H9 (cell line): ENCODE results near the gene ZNRF3. TPM values are rescaled to one million over a fixed set of nuclear protein-coding genes. Genes with fewer than 3 reads are reported as not detected.
A peak's percentile ranks its signal among the peaks of the same experiment; 100 is the strongest.

Experiments used
- DNase-seq: peaks from one replicate; pipeline ENCODE4 v3.0.0-alpha.2; 2017
- H2AFZ ChIP-seq: one replicate; pipeline ENCODE4 v1.6.1; 2013; ENCODE audit warnings: mild to moderate bottlenecking, low read length, control low read depth, moderate library complexity
- H2AK5ac ChIP-seq: 2 replicates; pipeline ENCODE4 v1.6.1; 2013; ENCODE audit warnings: low read length, control low read depth, mixed read lengths; ENCODE audit not compliant: insufficient read length
- H2BK120ac ChIP-seq: one replicate; pipeline ENCODE4 v1.6.1; 2013; ENCODE audit warnings: low read depth, mild to moderate bottlenecking, low read length, control low read depth, inconsistent platforms; ENCODE audit not compliant: poor library complexity, severe bottlenecking
- H2BK12ac ChIP-seq: 2 replicates; pipeline ENCODE4 v1.6.1; 2013; ENCODE audit warnings: low read length, control low read depth, mixed read lengths, low read depth; ENCODE audit not compliant: insufficient read length
- H2BK15ac ChIP-seq: 2 replicates; pipeline ENCODE4 v1.6.1; 2013; ENCODE audit warnings: low read depth, low read length, control low read depth
- H2BK20ac ChIP-seq: one replicate; pipeline ENCODE4 v1.6.1; 2013; ENCODE audit warnings: low read depth, mild to moderate bottlenecking, low read length, control low read depth, inconsistent platforms; ENCODE audit not compliant: poor library complexity, severe bottlenecking
- H2BK5ac ChIP-seq: 2 replicates; pipeline ENCODE4 v1.6.1; 2013; ENCODE audit warnings: low read length, control low read depth, mixed read lengths; ENCODE audit not compliant: insufficient read length
- H3K14ac ChIP-seq: 2 replicates; pipeline ENCODE4 v1.6.1; 2013; ENCODE audit warnings: low read length, control low read depth; ENCODE audit not compliant: insufficient read depth
- H3K18ac ChIP-seq: 2 replicates; pipeline ENCODE4 v1.6.1; 2013; ENCODE audit warnings: low read depth, mild to moderate bottlenecking, mixed read lengths, low read length, control low read depth; ENCODE audit not compliant: insufficient read length
- H3K23ac ChIP-seq: 2 replicates; pipeline ENCODE4 v1.6.1; 2013; ENCODE audit warnings: low read length, control low read depth, mixed read lengths, low read depth; ENCODE audit not compliant: insufficient read length
- H3K23me2 ChIP-seq: 2 replicates; pipeline ENCODE4 v1.6.1; 2013; ENCODE audit warnings: low read depth, mild to moderate bottlenecking, mixed read lengths, low read length, control low read depth; ENCODE audit not compliant: insufficient read length, poor library complexity, severe bottlenecking
- H3K27ac ChIP-seq: 2 replicates; pipeline ENCODE4 v1.5.1; 2013; ENCODE audit warnings: low read length, control low read depth, mixed read lengths, low read depth; ENCODE audit not compliant: insufficient read length
- H3K27me3 ChIP-seq: 2 replicates; pipeline ENCODE4 v1.6.1; 2013; ENCODE audit warnings: low read length, control low read depth, inconsistent platforms; ENCODE audit not compliant: insufficient read depth
- H3K4ac ChIP-seq: 2 replicates; pipeline ENCODE4 v1.6.1; 2013; ENCODE audit warnings: low read depth, mild to moderate bottlenecking, control low read depth, inconsistent platforms, low read length, moderate library complexity
- H3K4me1 ChIP-seq: 2 replicates; pipeline ENCODE4 v1.6.1; 2013; ENCODE audit warnings: low read length, control low read depth, inconsistent platforms; ENCODE audit not compliant: insufficient read depth
- H3K4me2 ChIP-seq: 2 replicates; pipeline ENCODE4 v1.6.1; 2013; ENCODE audit warnings: low read length, control low read depth, mixed read lengths; ENCODE audit not compliant: insufficient read length, insufficient read depth
- H3K56ac ChIP-seq: 2 replicates; pipeline ENCODE4 v1.6.1; 2013; ENCODE audit warnings: low read depth, mild to moderate bottlenecking, mixed read lengths, low read length, control low read depth; ENCODE audit not compliant: insufficient read length
- H3K79me1 ChIP-seq: 2 replicates; pipeline ENCODE4 v1.6.1; 2013; ENCODE audit warnings: low read depth, mild to moderate bottlenecking, moderate library complexity, low read length, control low read depth, inconsistent platforms; ENCODE audit not compliant: insufficient read depth, poor library complexity, severe bottlenecking
- H3K79me2 ChIP-seq: 2 replicates; pipeline ENCODE4 v1.6.1; 2013; ENCODE audit warnings: low read length, control low read depth, inconsistent platforms; ENCODE audit not compliant: insufficient read depth
- H3K9ac ChIP-seq: 2 replicates; pipeline ENCODE4 v1.6.1; 2013; ENCODE audit warnings: low read length, control low read depth, mixed read lengths; ENCODE audit not compliant: insufficient read length; ENCODE audit errors: extremely low read depth
- H3K9me3 ChIP-seq: one replicate; pipeline ENCODE4 v1.6.1; 2013; ENCODE audit warnings: low read depth, low read length, inconsistent platforms; ENCODE audit not compliant: control insufficient read depth
- H3T11ph ChIP-seq: one replicate; pipeline ENCODE4 v1.6.1; 2013; ENCODE audit warnings: mild to moderate bottlenecking, low read length, control low read depth, inconsistent platforms
- H4K20me1 ChIP-seq: one replicate; pipeline ENCODE4 v1.6.1; 2013; ENCODE audit not compliant: control insufficient read depth, insufficient read length, insufficient read depth
- H4K5ac ChIP-seq: 2 replicates; pipeline ENCODE4 v1.6.1; 2013; ENCODE audit warnings: low read depth, mild to moderate bottlenecking, mixed read lengths, low read length, control low read depth; ENCODE audit not compliant: insufficient read length
- H4K8ac ChIP-seq: replicated peaks from 2 replicates; pipeline ENCODE4 v1.6.1; 2013; ENCODE audit warnings: low read length, control low read depth, mixed read lengths, low read depth; ENCODE audit not compliant: insufficient read length
- H4K91ac ChIP-seq: 2 replicates; pipeline ENCODE4 v1.6.1; 2013; ENCODE audit warnings: low read depth, mild to moderate bottlenecking, moderate library complexity, mixed read lengths, low read length, control low read depth; ENCODE audit not compliant: insufficient read length
- H3K27ac Mint-ChIP-seq, 3 experiments: 2 replicates in 2 of 3; 3 replicates in 1 of 3; pipeline ENCODE4 v1.8.0; 2020 to 2021; ENCODE audit warnings: mixed read lengths in 3 of 3, mild to moderate bottlenecking in 1 of 3, moderate library complexity in 1 of 3
- H3K27me3 Mint-ChIP-seq: 2 replicates; pipeline ENCODE4 v1.8.0; 2021; ENCODE audit warnings: low read depth, mild to moderate bottlenecking, moderate library complexity, mixed read lengths
- H3K36me3 Mint-ChIP-seq, 3 experiments: 2 replicates in 2 of 3; 3 replicates in 1 of 3; pipeline ENCODE4 v1.8.0; 2020 to 2021; ENCODE audit warnings: low read depth in 3 of 3, mixed read lengths in 3 of 3; ENCODE audit not compliant: insufficient read depth in 1 of 3
- H3K4me1 Mint-ChIP-seq, 2 experiments: 2 replicates each; pipeline ENCODE4 v1.8.0; 2020; ENCODE audit warnings: mixed read lengths in 2 of 2
- H3K4me3 Mint-ChIP-seq, 2 experiments: 2 replicates in 1 of 2; 3 replicates in 1 of 2; pipeline ENCODE4 v1.8.0; 2020 to 2021; ENCODE audit warnings: mild to moderate bottlenecking in 2 of 2, mixed read lengths in 2 of 2, moderate library complexity in 1 of 2
- H3K9me3 Mint-ChIP-seq, 2 experiments: 2 replicates in 1 of 2; 3 replicates in 1 of 2; pipeline ENCODE4 v1.8.0; 2020; ENCODE audit warnings: mild to moderate bottlenecking in 2 of 2, mixed read lengths in 2 of 2, moderate library complexity in 1 of 2
- WGBS: extraction: QIAGEN DNeasy Blood & Tissue Kit; methylation state at CpG from one replicate; pipeline ENCODE4 v1.1.7; 2013; ENCODE audit warnings: missing lambda C conversion rate, low lambda C conversion rate, mixed read lengths; ENCODE audit not compliant: insufficient read length; ENCODE audit errors: extremely low coverage; 5-methylcytosine and 5-hydroxymethylcytosine counted together
- total RNA-seq: library from RNA; stranded (reverse); gene quantifications from 2 replicates; pipeline ENCODE4 v1.2.1, GENCODE V29; 2021
- TF ChIP-seq, protein P1 (sequence below): fragments of 200-600 bp; sonication (generic); conservative IDR thresholded peaks from 3 replicates; pipeline ENCODE4 v1.8.0; 2021; ENCODE audit warnings: antibody characterized with exemption, mild to moderate bottlenecking

ZNRF3 gene
- total RNA-seq, 1 experiment from 2014 or later = 20.6 TPM

DNA sequence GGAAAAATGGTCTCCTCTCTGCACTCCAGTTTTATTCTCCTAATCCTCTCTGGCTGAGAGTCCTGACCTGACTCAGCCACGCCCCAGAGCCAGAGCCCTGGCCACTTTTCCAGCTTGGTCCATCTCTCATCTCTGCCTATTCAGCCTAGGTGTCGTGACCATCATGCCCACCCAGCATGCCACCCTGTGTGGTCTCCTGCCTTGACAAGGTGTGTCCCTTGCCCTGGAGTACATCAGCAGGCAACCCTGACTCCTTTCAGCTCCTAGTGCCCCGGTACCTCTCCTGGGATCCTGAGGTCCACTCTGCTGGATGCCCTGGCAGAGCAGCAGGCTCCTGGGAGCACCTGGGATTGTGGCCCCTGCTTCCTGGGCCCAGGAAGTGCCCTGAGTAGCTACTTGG lies 52.8 kb downstream of the ZNRF3 start:
- Histone ChIP-seq H3K14ac (peak overlapping the region; percentile 59; the same call in 1 of the 2 replicates), H3K4ac (no peak overlapping the region), H4K8ac (no peak overlapping the region), H3K23ac (no peak overlapping the region), H3K27ac (no peak overlapping the region), H2BK15ac (0 out of 2 replicates have a peak overlapping the region, but pooled peaks have one; percentile 7), H2BK20ac (no peak overlapping the region), H3K9ac (no peak overlapping the region), H3K4me1 (peaks cover 5% of the 10 kb centered on the region), H2BK120ac (no peak overlapping the region), H4K20me1 (no peaks in the 10 kb centered on the region), H3K56ac (no peak overlapping the region), H4K91ac (no peak overlapping the region), H3K23me2 (no peaks in the 10 kb centered on the region), H3K27me3 (no peaks in the 10 kb centered on the region), H2AK5ac (no peak overlapping the region), H3K79me1 (peaks cover 13% of the 10 kb centered on the region), H3K4me2 (no peak overlapping the region), H3K18ac (peak overlapping the region; percentile 36), H2BK12ac (no peak overlapping the region), H3T11ph (no peak overlapping the region), H4K5ac (no peak overlapping the region), H3K79me2 (peaks cover 18% of the 10 kb centered on the region; the same call in 1 of the 2 replicates), H3K9me3 (no peaks in the 10 kb centered on the region), H2AFZ (no peak overlapping the region), H2BK5ac (no peak overlapping the region)
- no peaks in the 10 kb centered on the region for H3K9me3 Mint-ChIP-seq
- peaks cover 65 to 72% of the 10 kb centered on the region in 2 experiments for H3K4me1 Mint-ChIP-seq
- H3K4me3 Mint-ChIP-seq = no peak overlapping the region
- DNase-seq = no peak
- TF ChIP-seq, protein P1, sequence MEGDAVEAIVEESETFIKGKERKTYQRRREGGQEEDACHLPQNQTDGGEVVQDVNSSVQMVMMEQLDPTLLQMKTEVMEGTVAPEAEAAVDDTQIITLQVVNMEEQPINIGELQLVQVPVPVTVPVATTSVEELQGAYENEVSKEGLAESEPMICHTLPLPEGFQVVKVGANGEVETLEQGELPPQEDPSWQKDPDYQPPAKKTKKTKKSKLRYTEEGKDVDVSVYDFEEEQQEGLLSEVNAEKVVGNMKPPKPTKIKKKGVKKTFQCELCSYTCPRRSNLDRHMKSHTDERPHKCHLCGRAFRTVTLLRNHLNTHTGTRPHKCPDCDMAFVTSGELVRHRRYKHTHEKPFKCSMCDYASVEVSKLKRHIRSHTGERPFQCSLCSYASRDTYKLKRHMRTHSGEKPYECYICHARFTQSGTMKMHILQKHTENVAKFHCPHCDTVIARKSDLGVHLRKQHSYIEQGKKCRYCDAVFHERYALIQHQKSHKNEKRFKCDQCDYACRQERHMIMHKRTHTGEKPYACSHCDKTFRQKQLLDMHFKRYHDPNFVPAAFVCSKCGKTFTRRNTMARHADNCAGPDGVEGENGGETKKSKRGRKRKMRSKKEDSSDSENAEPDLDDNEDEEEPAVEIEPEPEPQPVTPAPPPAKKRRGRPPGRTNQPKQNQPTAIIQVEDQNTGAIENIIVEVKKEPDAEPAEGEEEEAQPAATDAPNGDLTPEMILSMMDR = no peak
- H3K27me3 Mint-ChIP-seq = no peaks in the 10 kb centered on the region
- WGBS = no CpG with 5 or more reads among the region's 3 CpGs
- H3K36me3 Mint-ChIP-seq = no peaks in the 10 kb centered on the region; a peak in 1 of 7 replicates
- 0 out of 7 replicates have a peak overlapping the region, but pooled peaks of 1 of the 3 experiments have one; percentile 42 for H3K27ac Mint-ChIP-seq
